ENCODE data around the gene NPW. TPM values are rescaled to one million over a fixed set of nuclear protein-coding genes. Genes with fewer than 3 reads are reported as not detected.

The NPW gene
- total RNA-seq = 0.43 and 0.52 TPM in 2 replicates

DNA sequence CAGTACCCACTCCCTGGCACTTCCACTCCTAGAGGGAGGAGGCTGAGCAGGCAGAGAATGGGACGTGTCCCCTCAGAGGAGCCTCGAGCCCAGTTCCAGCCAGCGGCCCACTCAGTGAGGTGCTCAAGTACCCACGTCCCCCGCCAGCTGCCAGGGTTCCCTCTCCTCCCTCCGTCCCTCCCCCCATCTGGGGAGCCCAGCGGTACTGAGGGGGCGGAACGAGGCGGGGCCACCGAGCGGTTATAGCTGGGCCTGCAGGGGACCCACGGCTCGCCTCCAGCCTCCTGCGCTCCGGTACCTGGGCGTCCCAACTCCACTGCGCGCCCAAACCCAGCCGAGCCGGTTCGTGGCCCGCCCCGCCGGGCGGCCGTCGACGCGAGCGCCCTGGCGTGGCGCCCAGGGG is at the start of gene NPW:
TSS of gene NPW (plus strand) at position 268 of the 403 bp plus-strand sequence.

DNA sequence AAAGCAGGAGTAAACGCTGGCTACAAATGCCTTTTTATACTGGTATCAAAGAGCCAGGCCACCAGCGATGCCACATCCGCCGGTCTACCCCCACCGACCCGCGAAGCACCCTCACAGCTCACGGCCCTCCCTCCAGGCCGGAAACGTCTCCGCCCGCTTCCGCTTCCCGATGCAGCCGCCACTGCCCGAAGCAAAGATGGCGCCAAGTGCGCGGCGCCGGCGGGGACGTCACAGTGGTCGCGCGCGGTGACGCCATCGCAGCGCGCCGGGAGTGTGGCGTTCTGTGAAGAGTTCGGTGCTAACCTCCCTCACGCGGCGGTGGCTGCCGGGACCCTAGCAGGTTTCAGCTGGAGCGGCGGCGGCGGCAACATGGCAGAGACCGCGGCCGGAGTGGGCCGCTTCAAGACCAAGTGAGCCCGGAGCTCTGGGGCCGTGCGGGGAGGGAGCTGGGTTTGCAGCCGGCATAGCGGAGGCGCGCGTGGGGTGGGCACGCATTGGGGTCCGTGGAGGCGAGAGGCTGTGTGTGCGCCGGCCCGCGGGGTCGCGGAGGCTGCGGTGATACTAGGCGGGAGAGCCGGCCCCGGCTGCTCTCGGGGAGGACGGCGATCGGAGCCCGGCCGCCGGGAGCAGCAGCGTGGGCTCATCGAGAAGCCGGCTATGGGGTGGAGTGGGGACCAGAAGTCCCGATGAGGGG is 47.6 kb upstream of the NPW start, which contains the start of gene TBL3:
TSS of gene TBL3 (plus strand) at position 258 of the 694 bp plus-strand sequence. CDS start at position 370, 112 bp downstream.

DNA sequence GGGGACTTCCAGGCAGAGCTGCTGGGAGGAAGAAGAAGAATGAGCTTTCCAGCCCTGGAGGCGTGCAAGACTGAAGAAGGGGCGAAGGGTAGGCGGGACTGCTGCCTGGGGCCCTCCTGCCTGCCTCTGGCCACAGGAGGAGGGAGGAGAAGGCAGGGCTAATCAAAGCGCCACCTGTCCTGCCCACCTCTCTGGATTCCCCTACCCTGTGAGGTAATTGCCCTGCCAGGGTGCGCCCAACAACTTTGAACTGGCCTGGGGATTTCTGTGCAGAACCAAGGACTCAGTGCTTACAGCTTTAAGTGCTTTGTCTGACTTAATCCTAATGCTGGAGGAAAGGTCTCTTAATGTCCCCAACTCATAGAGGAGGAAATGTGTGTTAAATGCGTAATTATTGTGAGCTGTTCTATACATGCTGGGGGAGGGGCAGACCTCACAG is 38.2 kb upstream of the NPW start, which contains the start of gene NOXO1:
TSS of gene NOXO1 (minus strand) at position 72 of the 439 bp plus-strand sequence. CDS start 290 bp downstream, outside the sequence.

DNA sequence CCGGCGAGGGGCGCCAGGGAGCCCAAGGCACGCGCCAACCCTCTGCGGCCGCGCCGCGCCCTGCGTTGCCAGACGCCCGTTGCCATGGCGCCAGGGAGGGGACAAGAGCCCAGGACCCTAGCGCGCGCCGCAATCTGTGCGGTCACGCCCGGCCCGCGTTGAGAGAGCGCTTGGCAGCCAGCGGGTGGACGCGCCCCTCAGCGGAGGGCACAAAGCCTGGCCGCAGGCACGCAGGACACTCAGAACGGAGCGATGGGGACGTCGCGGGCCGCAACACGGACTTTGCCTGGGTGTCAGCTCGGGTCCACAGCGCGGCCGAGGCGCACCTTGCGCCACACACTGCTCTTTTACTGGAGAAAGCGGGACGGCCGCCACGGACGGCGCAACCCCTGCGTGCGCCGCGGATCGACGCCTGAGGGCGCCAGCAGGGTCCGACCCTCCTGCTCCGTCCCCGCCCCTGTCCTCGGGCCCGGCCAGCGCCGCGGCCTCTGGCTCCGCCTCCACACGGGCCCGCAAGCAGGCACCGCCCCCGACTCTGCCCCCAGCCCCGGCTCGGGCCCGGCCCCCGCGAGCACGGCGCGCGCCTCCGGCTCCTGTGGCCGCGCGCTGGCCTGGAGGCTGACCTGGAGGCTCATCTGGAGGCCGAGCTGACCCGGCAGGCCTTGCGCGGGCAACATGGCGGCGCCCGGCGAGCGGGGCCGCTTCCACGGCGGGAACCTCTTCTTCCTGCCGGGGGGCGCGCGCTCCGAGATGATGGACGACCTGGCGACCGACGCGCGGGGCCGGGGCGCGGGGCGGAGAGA is 35.8 kb upstream of the NPW start, which contains the start of gene GFER:
TSS of gene GFER (plus strand) at position 650 of the 803 bp plus-strand sequence. CDS start at position 676, 26 bp downstream.

DNA sequence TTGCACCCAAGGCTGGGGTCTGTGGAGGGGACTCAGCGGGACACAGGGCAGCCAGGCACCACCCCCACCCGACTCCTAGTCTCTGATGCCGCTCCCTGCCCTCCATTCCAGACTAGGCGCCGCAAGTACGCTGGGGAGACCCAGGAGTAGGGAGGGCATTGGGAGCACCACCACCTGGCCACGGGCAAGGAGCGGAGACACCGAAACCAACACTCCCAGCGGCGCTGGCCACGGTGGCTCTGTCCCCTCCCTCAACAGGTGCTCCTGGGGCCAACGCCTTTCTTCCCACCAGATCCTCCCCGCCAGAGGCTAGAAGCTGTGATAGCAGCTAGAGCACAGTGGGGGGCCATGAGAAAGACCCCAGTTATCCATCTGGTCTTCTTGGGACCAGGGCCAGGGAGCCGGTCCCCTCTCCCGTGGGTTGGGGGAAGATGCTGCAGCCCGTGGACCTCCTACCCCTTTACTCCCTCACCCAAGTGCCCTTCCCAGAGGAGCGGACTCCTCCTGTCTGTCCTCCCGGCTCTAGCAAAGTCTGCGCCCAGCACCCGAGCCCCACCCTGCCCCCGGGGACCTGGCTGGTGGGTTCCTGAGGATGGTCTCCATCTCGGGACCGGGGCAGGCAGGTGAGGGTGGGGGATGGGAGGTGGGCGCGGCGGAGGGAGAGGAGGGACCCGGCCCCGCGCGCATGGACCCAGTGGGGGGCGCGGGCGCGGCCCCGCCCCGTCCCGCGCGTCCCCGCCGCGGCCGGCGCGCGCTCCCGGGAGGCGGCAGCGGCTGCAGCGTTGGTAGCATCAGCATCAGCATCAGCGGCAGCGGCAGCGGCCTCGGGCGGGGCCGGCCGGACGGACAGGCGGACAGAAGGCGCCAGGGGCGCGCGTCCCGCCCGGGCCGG is 30.1 kb upstream of the NPW start, which contains the start of gene SYNGR3:
TSS of gene SYNGR3 (plus strand) at position 762 of the 892 bp plus-strand sequence. CDS start 133 bp downstream, outside the sequence.

DNA sequence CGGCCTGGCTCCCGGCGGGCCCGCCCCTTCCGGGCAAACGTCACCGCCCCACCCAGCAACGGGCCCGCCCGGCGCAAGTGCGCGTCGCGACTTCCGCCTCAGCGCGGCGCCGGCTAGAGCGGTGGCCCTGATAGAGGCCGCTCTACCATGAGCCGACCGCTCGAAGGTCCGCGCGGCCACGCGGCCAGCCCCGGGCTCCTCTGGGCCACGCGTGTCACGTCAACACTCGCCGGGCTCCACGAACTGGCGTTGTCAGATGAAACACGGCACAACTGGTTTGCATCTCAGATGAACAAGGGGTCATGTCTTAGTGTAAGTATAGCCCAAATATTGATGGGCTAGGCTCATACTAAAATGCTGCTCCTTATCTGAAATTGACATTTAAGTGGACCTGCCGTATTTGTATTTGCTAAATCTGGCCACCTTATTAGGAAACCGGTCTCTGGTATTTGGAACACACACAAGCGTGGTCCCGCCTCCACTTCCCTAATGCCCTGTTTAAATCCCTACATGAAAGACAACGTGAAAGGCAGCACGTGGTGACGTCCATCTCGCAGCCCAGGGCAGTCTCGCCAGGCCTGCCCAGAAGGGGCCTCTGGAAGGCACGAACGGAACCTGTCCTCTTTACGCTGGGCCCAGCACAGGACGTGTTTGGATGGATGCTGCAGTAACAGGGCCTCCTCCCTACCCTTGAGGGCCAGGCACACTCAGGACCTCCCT is 9.6 kb upstream of the NPW start, which contains the start of gene ZNF598:
TSS of gene ZNF598 (minus strand) at position 31 of the 720 bp plus-strand sequence.

DNA sequence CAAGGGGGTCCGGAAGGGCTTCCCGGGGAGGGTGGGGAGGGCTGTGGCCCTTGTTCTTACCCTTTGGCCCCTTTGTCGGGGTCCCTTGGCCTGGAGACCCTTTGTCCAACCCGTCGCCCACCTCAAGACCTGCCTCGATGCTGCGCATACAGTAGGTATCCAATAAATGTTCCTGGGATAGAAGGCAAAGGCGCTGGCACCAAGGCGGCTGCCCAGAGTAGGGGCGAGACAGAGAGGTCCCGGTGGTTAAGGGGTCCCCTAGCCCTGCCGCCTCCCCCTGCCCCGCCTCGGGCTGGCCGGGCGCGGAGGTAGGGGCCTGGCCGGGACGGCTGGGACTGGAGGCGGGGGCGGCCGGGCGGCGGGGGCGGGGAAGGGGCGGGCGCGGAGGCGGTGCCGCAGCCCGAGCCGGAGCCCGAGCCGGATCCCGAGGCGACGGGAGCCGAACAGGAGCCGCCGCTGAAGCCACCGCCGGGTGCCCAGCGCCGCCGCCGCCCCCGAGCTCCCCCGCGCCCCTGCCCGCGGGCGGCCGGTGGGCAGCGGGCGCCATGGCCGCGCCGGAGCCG is 7.0 kb downstream of the NPW start, which contains the start of gene NHERF2:
TSS of gene NHERF2 (plus strand) at position 442 of the 563 bp plus-strand sequence. CDS start at position 546, 104 bp downstream.

DNA sequence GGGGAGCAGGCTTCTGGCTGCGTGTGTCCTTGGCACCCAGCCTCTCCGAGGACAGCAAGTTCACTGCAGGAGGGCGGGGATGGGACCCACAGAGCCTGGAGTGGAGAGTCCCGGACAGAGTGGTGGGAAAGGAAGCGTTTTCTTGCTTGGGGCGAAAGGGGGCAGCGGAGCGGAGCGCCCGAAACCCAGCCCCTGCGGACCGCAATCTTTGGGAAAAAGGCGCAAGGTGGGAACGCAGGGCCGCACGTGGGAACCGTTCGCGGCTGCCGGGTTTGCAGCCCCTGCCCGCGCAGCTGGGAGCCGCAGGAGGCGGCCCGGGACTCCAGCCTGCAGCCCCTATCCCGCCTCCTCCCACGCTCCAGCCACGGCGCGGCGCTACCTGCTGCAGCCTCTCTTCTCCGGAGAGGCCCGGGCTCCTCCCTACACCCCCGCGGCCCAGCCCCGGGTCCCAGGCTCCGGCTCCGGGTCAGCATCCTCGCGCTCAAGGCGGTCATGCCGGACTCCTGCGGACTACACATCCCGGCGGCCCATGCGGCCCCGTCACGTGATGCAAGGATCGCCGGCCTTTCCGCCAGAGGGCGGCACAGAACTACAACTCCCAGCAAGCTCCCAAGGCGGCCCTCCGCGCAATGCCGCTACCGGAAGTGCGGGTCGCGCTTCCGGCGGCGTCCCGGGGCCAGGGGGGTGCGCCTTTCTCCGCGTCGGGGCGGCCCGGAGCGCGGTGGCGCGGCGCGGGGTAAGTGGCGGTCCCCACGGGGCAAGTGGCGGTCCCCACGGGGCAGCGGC is 27.9 kb downstream of the NPW start, which contains the start of the genes NTHL1 and TSC2:
TSS of gene NTHL1 (minus strand) at position 505 of the 786 bp plus-strand sequence. CDS start at position 494, 11 bp downstream.
TSS of gene TSC2 (plus strand) at position 656 of the 786 bp plus-strand sequence. CDS start 631 bp downstream, outside the sequence.

Other genes with a start within 250 kb of the NPW start
- gene NME3, start 248.2 kb upstream of the NPW start, total RNA-seq = 33.0 and 44.9 TPM in 2 replicates
- gene EME2, start 247.0 kb upstream of the NPW start, total RNA-seq = 3.8 and 4.0 TPM in 2 replicates
- gene MRPS34, start 246.7 kb upstream of the NPW start, total RNA-seq = 51.1 and 58.0 TPM in 2 replicates
- gene SPSB3, start 237.2 kb upstream of the NPW start, total RNA-seq = 41.3 and 47.0 TPM in 2 replicates
- gene NUBP2, start 236.8 kb upstream of the NPW start, total RNA-seq = 54.0 and 59.8 TPM in 2 replicates
- gene IGFALS, start 226.1 kb upstream of the NPW start, total RNA-seq = 0.09 and 0.11 TPM in 2 replicates
- gene HAGH, start 193.0 kb upstream of the NPW start, total RNA-seq = 41.3 and 78.7 TPM in 2 replicates
- 54.5 and 67.1 TPM in 2 replicates for gene FAHD1, start 192.6 kb upstream of the NPW start, total RNA-seq
- gene MEIOB, start 147.6 kb upstream of the NPW start, total RNA-seq = not detected in 2 replicates
- gene HS3ST6, start 101.4 kb upstream of the NPW start, total RNA-seq = not detected in 2 replicates
- gene MSRB1, start 76.6 kb upstream of the NPW start, total RNA-seq = 8.4 and 11.8 TPM in 2 replicates
- not detected in 2 replicates for gene RPL3L, start 65.1 kb upstream of the NPW start, total RNA-seq
- gene NDUFB10, start 60.2 kb upstream of the NPW start, total RNA-seq = 122 and 128 TPM in 2 replicates
- gene RPS2, start 55.0 kb upstream of the NPW start, total RNA-seq = 3,346 and 3,366 TPM in 2 replicates
- not detected in 2 replicates for gene RNF151, start 52.9 kb upstream of the NPW start, total RNA-seq
- 21.0 and 27.2 TPM in 2 replicates for gene TBL3, start 47.7 kb upstream of the NPW start, total RNA-seq
- gene NOXO1, start 38.3 kb upstream of the NPW start, total RNA-seq = 0.09 and 0.11 TPM in 2 replicates
- gene GFER, start 35.6 kb upstream of the NPW start, total RNA-seq = 8.9 and 9.1 TPM in 2 replicates
- gene SYNGR3, start 29.8 kb upstream of the NPW start, total RNA-seq = 1.2 and 2.2 TPM in 2 replicates
- 8.1 and 8.8 TPM in 2 replicates for gene ZNF598, start 10.0 kb upstream of the NPW start, total RNA-seq
- gene NHERF2, start 7.1 kb downstream of the NPW start, total RNA-seq = 40.3 and 40.6 TPM in 2 replicates
- 25.9 and 29.7 TPM in 2 replicates for gene NTHL1, start 28.0 kb downstream of the NPW start, total RNA-seq
- 27.5 and 28.2 TPM in 2 replicates for gene TSC2, start 28.2 kb downstream of the NPW start, total RNA-seq
- gene PKD1, start 116.1 kb downstream of the NPW start, total RNA-seq = 18.9 and 20.3 TPM in 2 replicates
- gene RAB26, start 128.8 kb downstream of the NPW start, total RNA-seq = 0.26 and 0.65 TPM in 2 replicates
- 54.2 and 60.4 TPM in 2 replicates for gene TRAF7, start 136.0 kb downstream of the NPW start, total RNA-seq
- 0.17 and 0.43 TPM in 2 replicates for gene CASKIN1, start 176.8 kb downstream of the NPW start, total RNA-seq
- gene MLST8, start 185.7 kb downstream of the NPW start, total RNA-seq = 10.6 and 10.7 TPM in 2 replicates
- gene BRICD5, start 191.1 kb downstream of the NPW start, total RNA-seq = 1.1 and 1.7 TPM in 2 replicates
- 5.9 and 9.1 TPM in 2 replicates for gene PGP, start 195.1 kb downstream of the NPW start, total RNA-seq
- gene E4F1, start 203.8 kb downstream of the NPW start, total RNA-seq = 20.9 and 22.1 TPM in 2 replicates
- 0.22 and 0.26 TPM in 2 replicates for gene DNASE1L2, start 216.7 kb downstream of the NPW start, total RNA-seq
- gene ECI1, start 231.8 kb downstream of the NPW start, total RNA-seq = 27.7 and 31.9 TPM in 2 replicates
- 29.7 and 44.9 TPM in 2 replicates for gene RNPS1, start 248.3 kb downstream of the NPW start, total RNA-seq